Fibroblast of lung (primary cell): ENCODE data around the gene MFSD12. TPM values are rescaled to one million over a fixed set of nuclear protein-coding genes. Genes with fewer than 3 reads are reported as not detected.
A peak's percentile ranks its signal among the peaks of the same experiment; 100 is the strongest.
"Not testable (repeated sequence)": the region's sequence is repeated elsewhere in the genome, so short reads cannot be mapped to it uniquely, and the experiment has no call there.

Experiments
- DNase-seq, 2 donors: peaks; one replicate each; pipeline versions ENCODE4 v3.0.0 to v3.0.0-alpha.2; 2010; ENCODE audit warnings: low read depth in 2 of 2
- H2AFZ ChIP-seq: 2 replicates; pipeline ENCODE4 v1.5.1; 2012; ENCODE audit warnings: low read length, control low read depth, inconsistent platforms
- H3K27ac ChIP-seq: 2 replicates; pipeline ENCODE4 v1.5.1; 2011; ENCODE audit warnings: low read length, control low read depth; ENCODE audit not compliant: insufficient read depth
- H3K27me3 ChIP-seq: 2 replicates; pipeline ENCODE4 v1.5.1; 2011; ENCODE audit warnings: mild to moderate bottlenecking, low read length; ENCODE audit not compliant: control insufficient read depth, insufficient read depth
- H3K36me3 ChIP-seq: 2 replicates; pipeline ENCODE4 v1.5.1; 2011; ENCODE audit warnings: low read length; ENCODE audit not compliant: control insufficient read depth, insufficient read depth
- H3K4me1 ChIP-seq: 2 replicates; pipeline ENCODE4 v1.5.1; 2011; ENCODE audit warnings: low read length; ENCODE audit not compliant: control insufficient read depth, insufficient read depth; ENCODE audit errors: extremely low read depth
- H3K4me2 ChIP-seq: 2 replicates; pipeline ENCODE4 v1.5.1; 2011; ENCODE audit warnings: low read length, control low read depth; ENCODE audit not compliant: insufficient read depth; ENCODE audit errors: extremely low read depth
- H3K4me3 ChIP-seq, 4 experiments: fragments of 200-600 bp in 1 of 4; sonication (generic) in 1 of 4; replicated peaks in 1 of 4; 2 replicates each; pipeline ENCODE4 v1.5.1; 2011 to 2016; ENCODE audit warnings: low read length in 4 of 4, low read depth in 3 of 4, mild to moderate bottlenecking in 3 of 4, control low read depth in 2 of 4, inconsistent platforms in 1 of 4, mixed read lengths in 1 of 4; ENCODE audit not compliant: insufficient read depth in 1 of 4; ENCODE audit errors: control extremely low read depth in 1 of 4
- H3K79me2 ChIP-seq: 2 replicates; pipeline ENCODE4 v1.5.1; 2012; ENCODE audit warnings: mild to moderate bottlenecking, low read length, inconsistent platforms; ENCODE audit not compliant: control insufficient read depth, insufficient read depth
- H3K9ac ChIP-seq: 2 replicates; pipeline ENCODE4 v1.5.1; 2011; ENCODE audit warnings: mild to moderate bottlenecking, low read length, control low read depth; ENCODE audit not compliant: insufficient read depth
- H3K9me3 ChIP-seq: 2 replicates; pipeline ENCODE4 v1.5.1; 2012; ENCODE audit warnings: low read depth, low read length; ENCODE audit not compliant: control insufficient read depth, insufficient read depth
- H4K20me1 ChIP-seq: 2 replicates; pipeline ENCODE4 v1.5.1; 2011; ENCODE audit warnings: low read length; ENCODE audit not compliant: control insufficient read depth, insufficient read depth; ENCODE audit errors: extremely low read depth
- CTCF ChIP-seq, 2 donors: IDR thresholded peaks in 1 of 2; conservative IDR thresholded peaks in 1 of 2; 1 replicate in 1 of 2; 2 replicates in 1 of 2; pipeline ENCODE4 v1.5.1; 2011 to 2012; ENCODE audit warnings: low read length in 2 of 2, control low read depth in 1 of 2, inconsistent platforms in 1 of 2, low read depth in 1 of 2, mild to moderate bottlenecking in 1 of 2
- EZH2 ChIP-seq: IDR thresholded peaks from 2 replicates; pipeline ENCODE4 v1.5.1; 2012; ENCODE audit warnings: low read length, control low read depth, mild to moderate bottlenecking; ENCODE audit errors: missing control alignments
- polyA plus RNA-seq, 2 donors: library from polyadenylated mRNA; depleted of rRNA in 1 of 2; stranded (reverse) in 1 of 2; unstranded in 1 of 2; fragments of >200 nt; gene quantifications; 2 replicates each; pipeline ENCODE4 v1.2.1, GENCODE V29; 2011 to 2012; ENCODE audit warnings: missing spikeins in 1 of 2
- total RNA-seq: library from RNA; depleted of rRNA; stranded (reverse); fragments of >200 nt; gene quantifications from 2 replicates; pipeline ENCODE4 v1.2.1, GENCODE V29; 2014

Gene MFSD12
- total and polyA plus RNA-seq, 2 donors (not counting 1 experiment from before 2014, with no cell fraction given), result 20.6 to 79.9 TPM

GRCh38 chr19:3572132-3572854 is 14.9 kb upstream of the MFSD12 start:
- Histone ChIP-seq H3K36me3 (peaks cover 10% of the 10 kb centered on the region), H3K9me3 (no peaks in the 10 kb centered on the region), H3K4me3 (peak overlapping the region; percentile 49 to 79 (median 56)), H3K27ac (peak overlapping the region; percentile 88), H3K79me2 (no peaks in the 10 kb centered on the region), H3K27me3 (no peaks in the 10 kb centered on the region), H4K20me1 (no peaks in the 10 kb centered on the region), H3K9ac (peak overlapping the region; percentile 71), H3K4me1 (peaks cover 4% of the 10 kb centered on the region), H3K4me2 (peak overlapping the region; percentile 92), H2AFZ (peak overlapping the region; percentile 96)
- DNase-seq, result peak; percentile 99 to 100
- no peak for TF ChIP-seq EZH2
- TF ChIP-seq CTCF (conservative IDR thresholded peaks at IDR 0.05 in 1 of 2, IDR thresholded peaks at IDR 0.05 in 1 of 2; ENCODE audit: low read depth in 1 of 2, low read length in 2 of 2), result no peak

- TF ChIP-seq EZH2 (no peak), CTCF (conservative IDR thresholded peaks at IDR 0.05 in 1 of 2, IDR thresholded peaks at IDR 0.05 in 1 of 2; ENCODE audit: low read depth in 1 of 2, low read length in 2 of 2) (no peak)
Observed at GRCh38 chr19:3570606-3571011, 13.2 kb upstream of the MFSD12 start.

GRCh38 chr19:3570042-3570441 is 12.7 kb upstream of the MFSD12 start:
- not testable (repeated sequence) for H3K4me3 ChIP-seq, H3K27ac ChIP-seq, H3K9me3 ChIP-seq, H2AFZ ChIP-seq, H3K9ac ChIP-seq, DNase-seq, H3K4me2 ChIP-seq, H3K36me3 ChIP-seq, H3K4me1 ChIP-seq, H4K20me1 ChIP-seq, H3K79me2 ChIP-seq, H3K27me3 ChIP-seq

More at GRCh38 chr19:3570606-3571011, 13.2 kb upstream of the MFSD12 start:
- Histone ChIP-seq H3K9ac (no peak overlapping the region), H3K79me2 (no peaks in the 10 kb centered on the region), H3K4me3 (no peak overlapping the region), H3K27ac (no peak overlapping the region), H3K4me1 (no peaks in the 10 kb centered on the region), H3K9me3 (no peaks in the 10 kb centered on the region), H3K36me3 (peaks cover 8% of the 10 kb centered on the region), H4K20me1 (no peaks in the 10 kb centered on the region), H2AFZ (no peak overlapping the region), H3K27me3 (no peaks in the 10 kb centered on the region), H3K4me2 (no peak overlapping the region)
- DNase-seq, result no peak
